Natural killer cell (primary cell): Measurements from ENCODE around the gene PPCS. TPM values are rescaled to one million over a fixed set of nuclear protein-coding genes. Genes with fewer than 3 reads are reported as not detected.

Experiments used
- ATAC-seq, 3 donors: fragments of 150-1000 bp in 2 of 3; fragments of 200-7000 bp in 1 of 3; cut with Tn5 transposase; 1 replicate in 1 of 3; 2 replicates in 2 of 3; pipeline ENCODE4 v1.10.0; 2021; ENCODE audit warnings: mild to moderate bottlenecking in 2 of 3, moderate library complexity in 2 of 3
- DNase-seq, 2 donors: peaks; one replicate each; pipeline versions ENCODE4 v3.0.0 to v3.0.0-alpha.2; 2013 to 2021; ENCODE audit warnings: mixed read lengths in 1 of 2
- H3K27ac ChIP-seq: one replicate; pipeline ENCODE4 v1.5.1; 2013; ENCODE audit warnings: mild to moderate bottlenecking, low read length
- H3K27me3 ChIP-seq: one replicate; pipeline ENCODE4 v1.6.1; 2013; ENCODE audit warnings: low read length; ENCODE audit not compliant: control insufficient read depth, insufficient read depth
- H3K36me3 ChIP-seq: one replicate; pipeline ENCODE4 v1.6.1; 2013; ENCODE audit warnings: low read length; ENCODE audit not compliant: control insufficient read depth, insufficient read depth
- H3K4me1 ChIP-seq: one replicate; pipeline ENCODE4 v1.6.1; 2013; ENCODE audit warnings: low read length; ENCODE audit not compliant: control insufficient read depth, insufficient read depth
- H3K4me3 ChIP-seq: one replicate; pipeline ENCODE4 v1.5.1; 2013; ENCODE audit warnings: low read length
- H3K9me3 ChIP-seq: one replicate; pipeline ENCODE4 v1.6.1; 2013; ENCODE audit warnings: low read length; ENCODE audit not compliant: control insufficient read depth, insufficient read depth
- H3K27ac Mint-ChIP-seq, 2 donors: one replicate each; pipeline ENCODE4 v1.8.0; 2022; ENCODE audit warnings: mild to moderate bottlenecking in 2 of 2, mixed read lengths in 2 of 2, moderate library complexity in 1 of 2
- H3K27me3 Mint-ChIP-seq, 2 donors: one replicate each; pipeline ENCODE4 v1.8.0; 2022; ENCODE audit warnings: low read depth in 2 of 2, mixed read lengths in 2 of 2
- H3K36me3 Mint-ChIP-seq: one replicate; pipeline ENCODE4 v1.8.0; 2022; ENCODE audit warnings: mixed read lengths
- H3K4me1 Mint-ChIP-seq, 2 donors: one replicate each; pipeline ENCODE4 v1.8.0; 2022; ENCODE audit warnings: mixed read lengths in 2 of 2
- H3K4me3 Mint-ChIP-seq: one replicate; pipeline ENCODE4 v1.8.0; 2022; ENCODE audit warnings: mild to moderate bottlenecking, moderate library complexity, mixed read lengths
- H3K9me3 Mint-ChIP-seq, 2 donors: one replicate each; pipeline ENCODE4 v1.8.0; 2022; ENCODE audit warnings: mixed read lengths in 2 of 2
- CTCF ChIP-seq: fragments of 200-600 bp; IDR thresholded peaks from one replicate; pipeline ENCODE4 v1.8.0; 2022; ENCODE audit warnings: antibody characterized with exemption
- WGBS: methylation state at CpG from one replicate; pipeline ENCODE4 v1.1.7; 2013; ENCODE audit warnings: missing lambda C conversion rate; ENCODE audit not compliant: insufficient coverage; 5-methylcytosine and 5-hydroxymethylcytosine counted together
- intact Hi-C: fragments of 100-400 bp; cut with micrococcal nuclease; formaldehyde crosslinking; loops from one replicate; pipeline ENCODE4 v1.14.2; 2022
- total RNA-seq, 4 donors: library from RNA; stranded (reverse); fragments of 120-200 nt in 1 of 4; gene quantifications; one replicate each; pipeline versions ENCODE4 v1.2.3 to v1.2.4, GENCODE V29; 2013 to 2022

PPCS gene
- total RNA-seq, 3 donors from 2014 or later (not counting 1 experiment from before 2014, with no cell fraction given): 44.2 to 54.5 (median 50.2) TPM

GRCh38 chr1:42479621-42480020 is 23.3 kb downstream of the PPCS start:
- H3K36me3 Mint-ChIP-seq: no peaks in the 10 kb centered on the region
- H3K27me3 Mint-ChIP-seq: peaks cover 0 to 2% of the 10 kb centered on the region in 2 donors
- Histone ChIP-seq H3K27me3 (no peaks in the 10 kb centered on the region), H3K36me3 (peaks cover 5% of the 10 kb centered on the region), H3K4me1 (no peaks in the 10 kb centered on the region), H3K9me3 (no peaks in the 10 kb centered on the region), H3K27ac (no peak overlapping the region), H3K4me3 (no peak overlapping the region)
- 66% methylated on average over 2 of the region's 4 CpGs for WGBS
- no peak for TF ChIP-seq CTCF
- DNase-seq: no peak
- no peaks in the 10 kb centered on the region for H3K4me1 Mint-ChIP-seq
- H3K9me3 Mint-ChIP-seq: no peaks in the 10 kb centered on the region
- H3K27ac Mint-ChIP-seq: no peak overlapping the region
- intact Hi-C loops: no loop called here
- H3K4me3 Mint-ChIP-seq: no peak overlapping the region
- ATAC-seq: no peak

GRCh38 chr1:42480921-42481320 is 24.6 kb downstream of the PPCS start:
- no peaks in the 10 kb centered on the region for H3K27me3 ChIP-seq
- WGBS: 100% methylated on average over 1 of the region's 1 CpG
- no peaks in the 10 kb centered on the region for H3K4me1 Mint-ChIP-seq
- no peak overlapping the region for H3K27ac ChIP-seq
- H3K9me3 ChIP-seq: no peaks in the 10 kb centered on the region
- TF ChIP-seq CTCF: no peak
- H3K27me3 Mint-ChIP-seq: peaks cover 0 to 2% of the 10 kb centered on the region in 2 donors
- no peak overlapping the region for H3K4me3 ChIP-seq
- H3K9me3 Mint-ChIP-seq: no peaks in the 10 kb centered on the region
- H3K4me3 Mint-ChIP-seq: no peak overlapping the region
- DNase-seq (no peak), ATAC-seq (no peak)
- H3K36me3 ChIP-seq: peaks cover 5% of the 10 kb centered on the region
- intact Hi-C loops: no loop called here
- no peaks in the 10 kb centered on the region for H3K36me3 Mint-ChIP-seq
- H3K4me1 ChIP-seq: no peaks in the 10 kb centered on the region
- no peak overlapping the region for H3K27ac Mint-ChIP-seq

GRCh38 chr1:42482635-42483153 is 26.4 kb downstream of the PPCS start:
- no peak for ATAC-seq

More at GRCh38 chr1:42482635-42483153, 26.4 kb downstream of the PPCS start:
- H3K4me1 Mint-ChIP-seq: no peaks in the 10 kb centered on the region
- no peaks in the 10 kb centered on the region for H3K9me3 ChIP-seq
- DNase-seq: no peak
- H3K27me3 ChIP-seq: no peaks in the 10 kb centered on the region
- H3K4me1 ChIP-seq: no peaks in the 10 kb centered on the region
- WGBS: 97% methylated on average over 2 of the region's 2 CpGs
- no peaks in the 10 kb centered on the region for H3K36me3 Mint-ChIP-seq
- intact Hi-C loops: no loop called here
- H3K27me3 Mint-ChIP-seq: peaks cover 0 to 2% of the 10 kb centered on the region in 2 donors
- H3K4me3 Mint-ChIP-seq: no peak overlapping the region
- TF ChIP-seq CTCF: no peak
- no peaks in the 10 kb centered on the region for H3K9me3 Mint-ChIP-seq
- no peak overlapping the region for H3K27ac ChIP-seq
- H3K36me3 ChIP-seq: peaks cover 5% of the 10 kb centered on the region
- no peak overlapping the region for H3K27ac Mint-ChIP-seq
- no peak overlapping the region for H3K4me3 ChIP-seq
